Fibroblast of gingiva (primary cell): ENCODE measurements around the gene FSTL3.
A peak's percentile ranks its signal among the peaks of the same experiment; 100 is the strongest.
"Not testable (repeated sequence)": the region's sequence is repeated elsewhere in the genome, so short reads cannot be mapped to it uniquely, and the experiment has no call there.

ENCODE experiments used
- DNase-seq: peaks from one replicate; pipeline ENCODE4 v3.0.0-alpha.2; 2011; ENCODE audit warnings: low read depth

The FSTL3 gene

DNA sequence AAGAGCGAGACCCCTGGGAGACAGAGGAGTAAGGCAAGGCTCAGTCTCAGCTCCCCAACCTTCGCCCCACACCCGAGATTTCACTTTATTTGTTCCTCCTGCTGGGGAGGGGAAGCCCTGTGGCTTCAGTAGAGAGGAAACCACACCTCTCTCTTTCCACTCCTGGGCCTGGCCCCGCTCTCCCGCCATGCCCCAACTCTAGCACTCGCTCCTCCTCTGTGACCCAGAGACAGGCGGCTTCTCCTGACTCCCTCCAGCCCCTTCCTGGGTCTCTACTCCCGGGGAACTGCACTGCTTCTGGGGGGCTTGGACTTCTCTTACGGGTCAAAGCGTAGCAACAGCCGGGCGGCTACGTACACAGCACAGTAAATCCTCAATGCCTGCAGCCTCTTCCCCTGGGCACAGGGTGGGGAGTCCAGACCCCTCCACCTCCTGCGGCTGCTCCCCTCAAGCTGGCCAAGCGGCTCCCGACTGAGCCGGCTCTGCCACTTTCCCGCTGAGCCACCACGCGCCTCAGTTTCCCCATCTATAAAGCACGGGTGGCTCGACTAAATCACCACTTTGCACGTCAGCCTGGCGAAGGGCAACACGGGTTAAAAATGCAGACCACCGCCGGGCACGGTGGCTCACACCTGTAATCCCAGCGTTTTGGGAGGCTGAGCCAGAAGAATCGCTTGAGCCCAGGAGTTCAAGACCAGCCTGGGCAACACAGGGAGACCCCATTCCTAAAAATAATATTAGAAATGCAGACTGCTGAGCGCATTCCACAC is 14.6 kb upstream of the FSTL3 start:
- no peak for DNase-seq

DNA sequence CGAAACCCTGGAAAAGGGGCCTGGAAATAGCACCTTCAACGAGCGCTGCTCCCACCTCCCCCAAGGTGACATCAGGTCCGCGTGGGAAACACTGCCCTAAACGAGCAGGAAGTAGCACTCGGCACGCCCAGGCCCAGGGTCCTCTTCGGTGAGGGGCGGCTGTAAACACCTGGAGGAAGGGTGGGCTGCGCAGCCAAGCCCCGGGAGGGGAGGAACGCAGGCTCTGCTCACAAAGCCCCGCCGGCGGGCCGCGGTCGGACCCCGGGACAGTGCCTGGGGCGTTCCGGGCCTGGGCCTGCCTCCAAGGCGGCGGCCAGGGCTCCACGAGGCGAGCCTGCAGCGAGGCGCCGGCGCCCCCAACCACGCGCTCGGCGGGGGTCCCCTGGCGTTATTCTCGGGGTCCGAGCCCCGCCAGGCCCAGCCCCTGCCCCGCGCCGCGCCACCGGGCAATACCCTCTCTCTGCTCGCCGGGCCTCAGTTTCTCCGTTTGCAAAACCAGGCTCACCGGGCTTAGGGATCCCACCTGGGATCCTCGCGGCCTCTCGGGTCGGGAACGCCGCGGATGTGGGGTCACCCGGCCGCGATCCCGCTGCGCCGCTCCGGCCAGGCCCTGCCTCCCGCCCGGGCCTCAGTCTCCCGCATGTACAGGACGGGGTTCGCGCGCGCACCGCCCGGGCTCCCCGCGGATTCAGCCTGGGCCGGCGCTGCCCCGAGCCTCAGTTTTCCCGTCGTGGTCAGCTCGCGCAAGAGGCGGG is 13.8 kb upstream of the FSTL3 start:
- DNase-seq, result no peak

DNA sequence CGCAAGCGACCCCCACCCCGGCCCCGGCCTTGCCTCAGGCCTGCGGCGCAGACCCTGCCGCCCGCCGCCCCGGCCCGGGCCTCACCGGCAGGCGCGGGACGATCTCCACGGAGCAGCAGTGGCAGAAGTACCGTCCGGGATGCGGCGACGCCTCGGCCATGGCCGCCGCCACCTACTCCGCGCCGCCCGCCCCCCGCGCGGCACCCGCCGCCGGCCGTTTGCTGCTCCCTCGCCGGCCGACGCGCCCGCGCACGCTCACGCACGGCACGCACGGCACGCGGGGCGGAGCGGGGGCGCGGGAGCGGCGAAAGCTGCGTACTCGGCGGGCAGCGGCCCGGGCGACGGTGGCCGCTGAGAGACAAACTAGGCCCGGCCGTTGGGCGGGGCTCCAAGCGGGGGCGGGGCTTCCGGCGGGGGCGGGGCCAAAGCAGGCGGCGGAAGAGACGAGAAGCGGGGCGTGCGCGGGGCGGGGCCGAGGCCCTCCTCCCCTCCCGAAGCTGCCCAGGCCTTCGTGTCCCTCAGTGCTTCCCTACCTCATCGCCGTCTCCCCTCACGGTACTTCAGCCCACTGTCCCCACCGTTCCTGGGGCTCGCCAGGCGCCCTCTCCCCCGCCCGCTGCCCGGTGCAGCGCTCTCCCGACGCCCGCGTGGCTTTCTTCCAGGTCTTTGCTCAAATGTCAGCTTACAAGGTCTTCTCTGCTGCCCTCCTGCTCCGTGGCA is 13.1 kb upstream of the FSTL3 start, which contains the start of gene RNF126:
Gene RNF126 (minus strand): TSS at position 253 of the 720 bp plus-strand sequence. CDS start 93 bp downstream, at position 160.
- peak; percentile 92 for DNase-seq

DNA sequence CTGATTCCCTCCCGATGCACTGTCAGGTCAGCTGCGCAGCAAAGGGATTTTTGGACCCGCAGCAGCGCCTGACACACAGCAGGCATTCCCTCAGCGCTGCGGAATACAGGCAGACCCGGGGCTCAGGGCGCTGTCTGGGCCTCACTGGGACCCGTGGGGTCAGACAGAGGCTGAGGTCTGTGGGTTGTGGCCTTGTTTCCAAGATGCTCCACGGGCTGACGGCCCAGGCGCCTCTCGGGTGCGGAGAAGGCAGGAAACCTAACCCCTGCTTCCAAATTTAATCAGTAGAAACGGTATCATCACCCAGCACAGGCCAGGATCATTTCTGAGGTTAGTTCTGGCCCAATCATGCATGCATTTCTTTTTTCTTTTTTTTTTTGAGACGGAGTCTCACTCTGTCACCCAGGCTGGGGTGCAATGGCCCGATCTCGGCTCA is 12.5 kb upstream of the FSTL3 start:
- DNase-seq, result no peak

DNA sequence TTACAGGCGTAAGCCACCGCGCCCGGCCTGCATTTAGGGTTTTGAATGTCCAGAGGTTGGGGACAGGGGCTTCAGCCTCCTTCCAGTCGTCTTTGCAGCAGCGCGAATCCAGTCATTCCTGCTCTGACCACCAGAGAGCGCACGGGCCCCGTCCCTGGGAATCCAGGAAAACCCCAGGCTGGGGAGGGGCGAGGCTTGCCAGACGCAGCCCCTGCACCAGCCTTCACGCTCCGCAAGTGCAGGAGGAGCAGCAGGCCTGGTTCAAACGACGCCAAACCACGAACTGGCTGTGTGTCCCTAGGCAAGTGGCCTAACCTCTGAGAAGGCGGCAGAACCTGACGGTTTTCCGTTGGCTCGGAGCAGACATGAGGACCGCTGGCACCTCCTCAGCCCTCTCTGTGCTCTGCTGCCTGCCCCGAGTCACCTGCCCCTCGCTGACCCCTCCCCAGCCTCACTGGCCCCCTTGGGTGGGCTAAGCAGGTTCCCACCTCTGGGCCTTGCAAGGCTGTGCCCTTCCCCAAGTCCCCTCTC is 11.2 kb upstream of the FSTL3 start:
- peak; percentile 60 for DNase-seq

DNA sequence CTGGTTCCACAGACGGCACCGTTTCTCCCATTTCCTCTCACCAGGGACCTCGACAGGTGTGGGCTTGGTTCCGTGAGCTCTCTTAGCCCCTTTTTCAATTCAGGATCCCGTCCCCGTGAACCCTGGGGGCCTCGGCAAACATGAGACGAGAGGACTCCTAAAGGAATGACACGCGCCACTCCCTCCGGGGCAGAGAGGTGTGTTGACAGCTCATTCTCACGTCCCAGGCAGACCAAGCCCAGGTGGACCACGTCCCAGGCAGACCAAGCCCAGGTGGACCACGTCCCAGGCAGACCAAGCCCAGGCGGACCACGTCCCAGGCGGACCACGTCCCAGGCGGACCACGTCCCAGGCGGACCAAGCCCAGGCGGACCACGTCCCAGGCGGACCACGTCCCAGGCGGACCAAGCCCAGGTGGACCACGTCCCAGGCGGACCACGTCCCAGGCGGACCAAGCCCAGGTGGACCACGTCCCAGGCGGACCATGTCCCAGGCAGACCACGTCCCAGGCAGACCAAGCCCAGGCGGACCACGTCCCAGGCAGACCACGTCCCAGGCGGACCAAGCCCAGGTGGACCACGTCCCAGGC is 9.1 kb upstream of the FSTL3 start:
- not testable (repeated sequence) for DNase-seq

DNA sequence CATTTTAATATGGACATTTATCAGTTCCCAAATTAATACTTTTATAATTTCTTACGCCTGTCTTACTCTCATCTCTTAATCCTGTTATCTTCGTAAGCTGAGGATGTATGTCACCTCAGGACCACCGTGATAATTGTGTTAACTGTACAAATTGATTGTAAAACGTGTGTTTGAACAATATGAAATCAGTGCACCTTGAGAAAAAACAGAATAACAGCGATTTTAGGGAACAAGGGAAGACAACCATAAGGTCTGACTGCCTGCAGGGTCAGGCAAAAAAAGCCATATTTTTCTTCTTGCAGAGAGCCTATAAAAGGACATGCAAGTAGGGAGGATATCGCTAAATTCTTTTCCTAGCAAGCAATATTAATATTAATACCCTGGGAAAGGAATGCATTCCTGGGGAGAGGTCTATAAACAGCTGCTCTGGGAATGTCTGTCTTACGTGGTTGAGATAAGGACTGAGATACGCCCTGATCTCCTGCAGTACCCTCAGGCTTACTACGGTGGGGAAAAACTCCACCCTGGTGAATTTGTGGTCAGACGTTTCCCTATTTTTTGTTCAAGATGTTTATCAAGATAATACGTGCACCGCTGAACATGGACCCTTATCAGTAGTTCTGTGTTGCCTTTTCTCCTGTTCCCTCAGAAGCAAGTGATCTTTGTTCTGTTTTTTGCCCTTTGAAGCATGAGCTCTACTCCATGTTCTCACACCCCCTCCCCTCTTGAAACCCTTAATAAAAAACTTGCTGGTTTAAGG is 7.3 kb upstream of the FSTL3 start:
- not testable (repeated sequence) for DNase-seq

DNA sequence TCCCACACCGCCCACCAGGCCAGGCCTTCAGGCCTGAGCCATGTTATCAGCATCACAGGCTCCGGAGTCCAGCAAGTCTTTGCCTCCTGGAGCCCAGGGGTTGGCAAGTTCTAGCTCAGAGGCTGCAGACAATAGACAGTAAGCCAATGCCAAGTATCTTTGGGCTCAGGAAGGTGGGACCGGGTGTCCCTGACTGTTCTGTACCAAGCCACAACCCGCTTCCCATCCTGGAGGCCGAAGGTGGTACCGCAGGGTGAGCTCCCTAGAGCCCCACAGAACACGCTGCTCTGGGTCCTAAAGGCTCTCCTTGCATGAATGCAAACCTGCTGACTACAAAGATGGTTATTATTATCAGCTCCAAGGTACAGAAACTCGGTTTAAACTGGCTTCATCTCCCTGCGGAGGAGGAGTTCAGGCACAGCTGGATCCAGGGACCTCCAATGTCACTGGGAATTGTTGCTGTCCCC is 5.5 kb upstream of the FSTL3 start:
- no peak for DNase-seq

DNA sequence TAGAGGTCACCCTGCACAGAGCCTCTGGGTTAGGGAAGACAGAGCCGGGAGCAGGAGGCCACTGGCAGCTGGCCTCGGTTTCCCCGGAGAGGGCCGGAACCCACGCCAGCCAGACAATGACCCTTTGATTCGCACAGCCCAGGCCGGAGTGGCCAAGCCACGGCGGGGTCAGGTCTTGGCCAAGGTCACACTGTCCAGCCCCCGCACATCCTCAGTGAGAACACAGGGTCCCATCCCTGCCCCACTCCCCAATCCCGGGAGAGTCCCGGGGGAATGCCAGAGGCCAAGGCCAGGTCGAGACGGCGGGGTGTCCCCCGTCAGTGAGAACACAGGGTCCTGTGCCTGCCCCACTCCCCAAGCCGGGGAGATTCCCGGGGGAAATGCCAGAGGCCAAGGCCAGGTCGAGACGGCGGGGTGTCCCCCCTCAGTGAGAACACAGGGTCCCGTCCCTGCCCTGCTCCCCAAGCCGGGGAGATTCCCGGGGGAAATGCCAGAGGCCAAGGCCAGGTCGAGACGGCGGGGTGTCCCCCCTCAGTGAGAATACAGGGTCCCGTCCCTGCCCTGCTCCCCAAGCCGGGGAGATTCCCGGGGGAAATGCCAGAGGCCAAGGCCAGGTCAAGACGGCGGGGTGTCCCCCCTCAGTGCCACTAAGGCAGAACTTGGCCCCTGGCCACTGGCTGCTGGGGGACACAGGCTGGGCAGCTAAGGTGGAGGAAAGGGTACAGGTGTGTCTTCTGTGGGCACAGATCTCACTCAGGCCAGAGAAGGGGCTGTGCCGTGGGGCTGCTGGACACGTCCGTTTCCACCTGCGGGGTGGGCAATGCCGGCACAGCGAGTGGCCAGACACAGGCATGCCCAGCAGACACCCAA is 1.7 kb upstream of the FSTL3 start:
- no peak for DNase-seq

DNA sequence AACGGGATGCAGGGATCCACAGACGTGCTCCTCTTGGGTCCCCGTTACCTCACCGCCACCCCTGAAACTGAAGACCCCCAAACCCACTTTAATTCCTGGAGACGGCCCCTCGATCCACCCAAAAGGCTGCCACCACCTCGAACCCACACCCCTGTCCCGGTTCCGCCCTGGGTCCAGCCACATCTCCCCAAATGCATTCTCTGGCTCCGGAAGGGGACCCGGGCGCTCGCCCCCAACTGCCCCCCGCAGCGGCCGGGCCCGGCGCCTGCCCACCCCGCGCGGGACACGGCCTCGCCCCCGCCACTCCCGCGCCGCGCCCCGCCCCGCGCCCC is 219 bp upstream of the FSTL3 start:
- no peak for DNase-seq

DNA sequence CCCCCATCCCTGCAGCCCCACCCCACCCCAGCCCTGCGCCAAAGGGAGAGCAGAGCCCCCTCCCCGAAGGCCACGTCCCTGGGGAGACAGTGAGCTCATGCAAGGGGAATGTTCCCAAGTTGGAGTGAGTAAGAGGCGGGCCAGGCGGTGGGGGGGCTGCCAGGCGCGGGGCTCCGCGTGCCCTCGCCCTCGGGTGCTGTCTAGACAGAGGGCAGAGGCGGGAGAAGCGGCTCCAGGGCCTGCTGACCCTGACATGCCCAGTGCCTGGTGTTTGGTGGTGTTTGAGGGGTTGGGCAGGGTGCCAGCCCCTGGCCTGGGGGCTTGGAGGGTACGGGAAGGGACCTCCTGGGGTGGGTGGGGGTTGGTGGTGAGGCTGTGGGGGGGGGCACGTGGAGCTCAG is 1.0 kb downstream of the FSTL3 start:
- DNase-seq, result peak; percentile 83

DNA sequence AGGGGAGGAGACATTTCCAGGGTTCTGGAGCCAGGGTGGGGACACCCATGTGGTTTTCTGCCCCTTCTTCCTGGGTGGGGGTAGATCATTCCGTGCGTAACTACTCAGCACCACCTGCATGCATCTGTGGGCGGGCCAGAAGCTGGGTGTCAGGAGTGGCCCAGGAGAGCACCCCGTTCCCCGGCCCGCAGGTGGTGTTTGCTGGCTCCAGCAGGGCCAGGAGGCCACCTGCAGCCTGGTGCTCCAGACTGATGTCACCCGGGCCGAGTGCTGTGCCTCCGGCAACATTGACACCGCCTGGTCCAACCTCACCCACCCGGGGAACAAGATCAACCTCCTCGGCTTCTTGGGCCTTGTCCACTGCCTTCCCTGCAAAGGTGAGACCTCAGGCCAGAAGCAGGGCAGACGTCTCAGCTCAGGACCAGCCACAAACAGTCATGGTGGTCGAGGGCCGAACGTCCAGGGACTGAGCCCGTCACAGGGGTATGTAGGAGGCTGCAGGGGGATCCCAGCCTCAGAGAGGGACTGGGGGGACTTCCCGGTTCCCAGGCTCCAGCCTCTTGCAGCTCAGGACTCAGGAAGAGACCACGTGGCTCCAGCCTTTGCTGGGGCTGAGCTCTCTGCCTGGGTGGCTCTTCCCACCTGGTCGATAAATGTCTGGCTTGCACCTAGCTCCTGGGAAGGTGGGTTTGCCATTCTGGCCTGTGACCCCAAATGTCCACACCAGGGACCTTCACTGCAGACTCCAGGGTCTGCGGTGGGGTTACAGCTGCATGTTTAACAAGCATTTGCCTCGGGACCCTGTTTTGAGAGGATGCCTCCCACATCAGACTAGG is 1.6 kb downstream of the FSTL3 start:
- no peak for DNase-seq

DNA sequence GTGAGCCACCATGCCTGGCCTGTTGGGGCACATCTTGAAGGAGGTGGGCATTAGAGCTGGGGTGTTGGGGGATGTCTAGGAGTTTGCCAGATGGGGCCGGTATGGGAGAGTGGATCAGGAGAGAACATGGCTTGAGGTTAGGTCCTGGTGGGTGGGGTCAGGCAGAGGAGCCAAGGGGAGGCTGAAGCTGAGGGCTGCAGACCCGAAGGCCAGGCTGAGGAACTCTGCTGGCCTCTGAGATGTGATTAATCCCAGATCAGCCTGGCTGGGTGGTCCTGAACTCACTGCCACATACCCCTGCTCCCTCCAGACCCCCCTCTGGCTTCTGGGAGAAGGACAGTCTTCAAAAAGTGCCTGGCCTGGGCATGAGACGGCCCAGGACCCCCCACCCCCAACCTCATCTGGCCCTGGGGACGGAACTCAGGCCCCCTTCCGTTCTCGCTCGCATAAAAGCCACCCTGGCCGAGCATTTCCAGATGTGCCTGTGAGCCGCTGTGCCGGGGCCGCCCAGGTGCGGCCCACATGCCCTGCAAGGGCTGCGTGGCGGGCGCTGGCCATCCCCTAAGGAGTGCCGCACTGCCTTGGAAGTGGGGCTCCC is 2.7 kb downstream of the FSTL3 start:
- no peak for DNase-seq

DNA sequence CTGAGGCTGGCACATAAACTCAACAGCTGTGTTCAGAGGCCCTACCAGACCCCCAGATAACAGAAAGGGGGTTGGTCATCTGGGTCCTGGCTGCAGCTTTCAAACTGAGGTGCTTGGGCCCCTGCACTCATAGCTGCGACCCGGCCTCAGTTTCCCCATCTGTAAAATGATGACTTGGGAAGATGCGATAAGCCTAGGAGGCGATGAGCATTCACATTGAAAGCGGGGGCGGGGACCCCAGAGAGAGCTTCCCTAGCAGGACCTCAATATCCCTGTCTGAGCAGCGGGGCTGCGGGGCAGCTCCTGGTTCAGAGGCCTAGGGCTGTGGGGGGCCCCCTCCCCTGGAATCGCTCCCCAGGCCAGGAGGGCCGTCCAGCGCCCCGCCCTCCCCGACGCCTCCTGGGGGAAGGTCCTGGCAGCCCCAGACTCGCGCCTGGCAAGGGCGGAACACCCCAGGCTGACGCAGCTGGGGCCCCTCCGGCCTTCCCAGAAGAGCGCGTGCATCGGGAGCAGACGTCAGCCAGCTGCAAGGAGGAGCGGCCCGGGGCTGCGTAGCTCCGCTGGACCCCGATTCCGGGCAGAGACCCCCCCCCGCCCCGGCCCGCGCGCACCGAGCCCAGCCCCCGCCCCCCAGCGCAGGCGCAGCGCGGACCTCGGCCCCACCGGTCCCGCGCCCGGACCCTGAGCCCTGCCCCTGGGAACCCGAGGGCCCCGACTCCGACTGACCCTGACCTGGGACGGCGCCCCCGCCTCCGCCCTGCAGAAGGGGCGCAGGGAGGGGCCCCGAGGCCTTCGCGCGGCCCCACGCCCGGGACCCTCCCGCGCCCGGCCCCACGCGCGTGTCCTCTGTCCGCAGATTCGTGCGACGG is 3.5 kb downstream of the FSTL3 start:
- peak; percentile 87 for DNase-seq

DNA sequence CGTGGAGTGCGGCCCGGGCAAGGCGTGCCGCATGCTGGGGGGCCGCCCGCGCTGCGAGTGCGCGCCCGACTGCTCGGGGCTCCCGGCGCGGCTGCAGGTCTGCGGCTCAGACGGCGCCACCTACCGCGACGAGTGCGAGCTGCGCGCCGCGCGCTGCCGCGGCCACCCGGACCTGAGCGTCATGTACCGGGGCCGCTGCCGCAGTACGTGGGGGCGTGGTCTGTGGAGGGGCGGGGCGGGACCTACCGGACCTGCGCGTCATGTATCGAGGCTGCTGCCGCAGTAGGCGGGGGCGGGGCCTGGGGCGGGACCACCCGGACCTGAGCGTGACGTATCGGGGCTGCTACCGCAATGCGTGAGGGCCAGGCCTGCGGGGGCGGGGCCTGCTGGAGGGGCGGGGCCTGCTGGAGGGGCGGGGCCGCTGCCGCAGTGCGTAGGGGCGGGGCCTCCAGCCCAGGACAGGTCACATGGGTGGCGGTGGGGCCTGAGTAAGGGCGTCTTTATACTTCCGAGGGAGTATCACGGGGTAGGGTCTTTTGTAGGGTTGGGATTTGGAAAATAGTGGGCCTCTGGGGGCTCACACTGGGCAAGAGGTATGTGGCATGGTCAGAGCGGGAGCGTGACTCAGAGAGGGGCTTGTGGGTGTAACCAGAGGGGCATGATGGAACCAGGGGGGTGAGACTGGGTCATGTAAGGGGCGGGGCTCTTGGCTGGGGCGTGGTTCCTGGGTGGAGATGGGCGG is 4.3 kb downstream of the FSTL3 start:
- DNase-seq, result peak; percentile 99

DNA sequence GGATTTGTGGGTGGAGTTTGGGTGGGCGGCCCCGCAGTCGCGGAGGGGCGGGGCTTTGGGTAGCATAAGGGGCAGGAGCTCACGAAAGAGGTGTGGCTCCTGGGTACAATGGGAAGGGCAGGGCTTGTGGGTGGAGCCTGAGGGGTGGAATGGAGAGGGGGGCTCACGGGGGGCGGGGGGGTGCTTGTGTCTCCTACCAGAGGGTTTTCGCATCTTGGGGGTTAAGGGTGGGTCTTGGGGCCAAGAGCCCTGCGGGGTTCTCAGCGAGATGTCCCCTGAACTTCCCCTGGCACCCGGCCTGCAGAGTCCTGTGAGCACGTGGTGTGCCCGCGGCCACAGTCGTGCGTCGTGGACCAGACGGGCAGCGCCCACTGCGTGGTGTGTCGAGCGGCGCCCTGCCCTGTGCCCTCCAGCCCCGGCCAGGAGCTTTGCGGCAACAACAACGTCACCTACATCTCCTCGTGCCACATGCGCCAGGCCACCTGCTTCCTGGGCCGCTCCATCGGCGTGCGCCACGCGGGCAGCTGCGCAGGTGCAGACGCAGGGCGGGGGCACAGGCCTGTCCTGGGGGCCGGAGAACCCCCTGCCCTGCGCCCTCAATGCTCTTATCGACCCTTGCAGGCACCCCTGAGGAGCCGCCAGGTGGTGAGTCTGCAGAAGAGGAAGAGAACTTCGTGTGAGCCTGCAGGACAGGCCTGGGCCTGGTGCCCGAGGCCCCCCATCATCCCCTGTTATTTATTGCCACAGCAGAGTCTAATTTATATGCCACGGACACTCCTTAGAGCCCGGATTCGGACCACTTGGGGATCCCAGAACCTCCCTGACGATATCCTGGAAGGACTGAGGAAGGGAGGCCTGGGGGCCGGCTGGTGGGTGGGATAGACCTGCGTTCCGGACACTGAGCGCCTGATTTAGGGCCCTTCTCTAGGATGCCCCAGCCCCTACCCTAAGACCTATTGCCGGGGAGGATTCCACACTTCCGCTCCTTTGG is 5.1 kb downstream of the FSTL3 start:
- DNase-seq, result no peak
